Fibroblast of upper back skin (primary cell): ENCODE results near the gene HOMER3.
"Not testable (repeated sequence)": the region's sequence is repeated elsewhere in the genome, so short reads cannot be mapped to it uniquely, and the experiment has no call there.

Experiments used
- DNase-seq: peaks from one replicate; pipeline ENCODE4 v3.0.0-alpha.2; 2013

HOMER3 gene

GRCh38 chr19:18952364-18953003, 11.5 kb upstream of the HOMER3 start:
- not testable (repeated sequence) for DNase-seq

- no peak for DNase-seq
Measured at GRCh38 chr19:18951721-18952281, 10.8 kb upstream of the HOMER3 start.

- DNase-seq = no peak
Measured at GRCh38 chr19:18949858-18950257, 8.8 kb upstream of the HOMER3 start.

GRCh38 chr19:18948976-18949356, 7.9 kb upstream of the HOMER3 start:
- DNase-seq = no peak

DNA sequence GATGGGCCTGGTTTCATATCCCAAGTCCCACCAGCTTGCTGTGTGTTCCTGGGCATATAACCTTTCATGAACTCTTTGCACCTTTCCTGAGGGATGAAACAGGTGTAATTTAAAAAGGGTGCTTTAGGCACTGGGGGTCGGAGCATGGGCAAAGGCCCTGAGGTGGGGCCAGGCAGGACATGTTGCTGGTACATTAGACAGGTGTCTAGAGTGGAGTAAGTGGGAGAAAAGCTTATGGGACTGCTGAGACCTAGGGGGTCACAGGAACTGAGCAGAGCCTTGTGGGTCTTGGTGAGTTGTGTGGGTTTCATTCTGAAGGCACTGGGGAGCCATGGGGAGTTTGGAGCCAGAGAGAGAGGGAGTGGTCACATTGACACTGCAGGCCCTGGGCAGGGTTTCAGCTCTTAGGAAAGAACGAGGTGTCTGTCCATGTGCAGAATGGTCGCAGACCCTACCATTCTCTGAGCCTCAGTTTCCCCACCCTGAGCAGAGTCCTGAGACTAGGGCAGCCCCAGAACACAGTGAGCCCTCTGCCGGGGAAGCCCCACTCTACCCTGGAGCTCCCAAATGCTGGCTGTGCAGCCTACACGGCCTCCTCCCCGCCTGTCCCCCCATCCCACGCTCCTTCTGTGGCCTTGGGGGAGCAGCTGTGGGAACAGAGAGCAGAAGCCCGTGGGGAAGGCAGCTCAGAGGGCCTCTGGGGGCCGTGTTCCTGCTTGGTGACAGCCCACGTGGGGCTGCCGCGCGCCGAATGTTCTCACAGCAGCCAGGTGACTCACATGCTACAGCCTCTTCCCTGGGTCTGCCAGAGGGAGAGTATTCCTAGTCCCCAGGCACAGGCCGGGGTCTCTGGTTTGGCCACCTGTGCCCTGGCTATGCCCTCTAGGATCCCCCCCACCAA, 7.3 kb upstream of the HOMER3 start:
- DNase-seq = no peak

- DNase-seq = no peak
Measured at GRCh38 chr19:18946918-18947317, 5.9 kb upstream of the HOMER3 start.

GRCh38 chr19:18946335-18946734, 5.3 kb upstream of the HOMER3 start:
- DNase-seq = no peak

GRCh38 chr19:18945297-18945696, 4.3 kb upstream of the HOMER3 start:
- no peak for DNase-seq

- DNase-seq = no peak
Measured at GRCh38 chr19:18943465-18943864, 2.4 kb upstream of the HOMER3 start.

DNA sequence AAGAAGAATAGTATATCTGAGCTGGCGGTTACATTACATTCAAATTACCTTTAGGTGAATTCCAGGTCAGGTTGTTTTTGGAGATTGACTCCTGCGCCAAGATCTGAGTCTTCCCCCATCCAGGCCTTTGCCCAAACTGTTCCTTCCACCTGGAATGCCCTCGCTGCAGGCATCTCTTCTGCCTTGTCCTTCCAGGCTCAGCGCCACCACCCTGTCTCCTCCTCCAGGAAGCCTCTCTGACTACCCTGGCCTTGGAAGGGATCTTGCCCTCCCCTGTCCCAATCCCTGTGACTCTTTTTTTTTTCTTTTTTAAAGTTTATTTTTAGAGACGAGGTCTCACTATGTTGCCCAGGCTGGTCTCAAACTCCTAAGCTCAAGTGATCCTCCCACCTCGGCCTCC, 1.7 kb upstream of the HOMER3 start:
- no peak for DNase-seq

DNA sequence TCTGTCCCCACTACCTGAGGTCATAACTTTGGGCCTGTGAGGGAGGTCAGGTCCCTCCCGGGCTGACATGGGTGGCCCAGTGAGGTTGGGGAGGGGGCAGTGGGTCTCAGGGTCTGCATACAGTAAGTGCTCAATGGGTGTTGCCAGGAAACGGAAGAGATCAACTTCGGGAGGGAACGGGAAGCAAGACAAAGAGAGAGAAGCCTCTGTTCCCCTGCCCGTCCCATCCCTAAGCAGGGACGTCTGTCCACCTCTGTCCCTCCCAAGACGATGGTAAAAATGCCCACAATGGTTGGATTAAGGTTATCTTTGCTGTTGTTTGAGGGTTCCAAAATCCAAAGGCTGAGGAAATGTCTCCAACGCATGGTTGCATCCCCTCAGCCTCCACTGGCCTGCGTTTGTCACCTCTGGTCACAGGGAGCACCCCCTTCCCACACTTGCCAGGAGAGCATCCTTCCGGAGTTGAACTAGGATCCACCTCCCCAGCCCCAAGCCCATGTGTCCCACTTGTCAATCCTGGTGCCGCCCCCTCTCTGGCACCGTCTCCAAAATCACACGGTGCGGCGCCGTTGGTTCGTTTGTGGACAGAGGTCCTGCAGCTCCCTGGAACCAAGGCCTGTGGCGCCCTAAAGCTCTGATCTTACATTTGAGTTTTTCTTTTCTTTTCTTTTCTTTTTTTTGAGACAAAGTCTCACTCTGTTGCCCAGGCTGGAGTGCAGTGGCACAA, 774 bp upstream of the HOMER3 start:
- DNase-seq = no peak

GRCh38 chr19:18939922-18940768, 872 bp downstream of the HOMER3 start:
- DNase-seq = peak; percentile 49

DNA sequence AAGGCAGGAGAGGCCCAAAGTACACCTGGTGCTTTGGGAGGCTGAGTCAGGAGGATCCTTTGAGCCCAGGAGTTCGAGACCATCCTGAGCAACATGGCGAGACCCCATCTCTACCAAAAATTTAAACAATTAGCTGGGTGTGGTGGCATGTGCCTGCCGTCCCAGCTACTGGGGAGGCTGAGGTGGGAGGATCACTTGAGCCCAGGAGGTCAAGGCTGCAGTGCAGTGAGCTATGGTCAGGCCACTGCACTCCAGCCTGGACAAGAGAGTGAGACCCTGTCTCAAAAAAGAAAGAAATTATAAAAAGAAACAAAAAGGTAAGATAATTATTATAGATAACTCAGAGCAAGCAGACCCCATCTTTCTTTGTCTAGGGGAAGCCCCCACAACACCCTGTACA, 1.9 kb downstream of the HOMER3 start:
- no peak for DNase-seq

DNA sequence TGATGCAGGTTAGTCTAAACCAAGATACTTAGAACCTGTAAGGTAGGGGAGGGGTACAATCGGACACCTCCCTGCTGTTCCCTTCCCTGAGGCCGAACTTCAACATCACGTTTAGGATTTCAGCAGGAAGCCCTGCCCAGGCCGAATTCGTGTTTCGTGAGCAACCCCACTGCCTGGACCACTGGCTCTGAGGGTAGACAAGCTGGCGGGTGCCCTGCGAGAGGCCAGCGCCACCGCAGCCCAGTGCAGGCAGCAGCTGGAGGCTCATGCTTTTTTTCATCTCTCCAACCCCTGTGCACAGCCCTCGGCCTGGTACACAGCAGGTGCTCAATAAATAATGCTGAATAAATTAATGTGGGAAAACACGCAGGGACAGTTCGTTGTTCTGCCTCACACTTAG, 7.7 kb downstream of the HOMER3 start:
- no peak for DNase-seq

DNA sequence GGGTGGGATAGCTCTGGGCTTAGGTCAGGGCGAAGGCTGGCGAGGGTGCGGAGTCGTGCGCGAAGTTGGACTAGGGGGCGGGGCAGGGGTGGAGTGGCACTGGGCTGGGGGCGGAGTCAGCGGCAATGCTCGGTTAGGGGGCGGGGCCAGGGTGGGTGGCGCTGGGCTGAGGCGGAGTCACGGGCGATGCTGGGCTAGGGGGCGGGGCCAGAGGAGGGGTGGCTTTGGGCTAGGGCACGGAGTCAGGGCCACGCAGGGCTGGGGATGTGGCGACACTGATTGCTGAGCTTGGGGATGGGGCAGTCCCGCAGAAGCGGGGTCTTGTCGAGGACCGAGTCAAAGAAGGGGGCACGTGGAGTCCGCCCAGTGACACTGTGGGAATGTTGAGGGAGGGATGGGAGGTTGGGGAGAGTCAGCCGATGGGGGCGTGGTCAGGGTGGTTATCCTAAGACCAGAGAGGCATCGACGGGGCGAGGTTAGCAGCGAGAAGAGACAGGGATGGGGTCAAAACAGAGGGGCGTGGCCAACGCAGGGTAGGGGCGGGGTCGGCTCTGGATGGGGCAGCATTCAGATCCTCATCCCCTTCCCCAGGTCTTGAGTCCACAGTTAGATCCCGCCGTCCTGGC, 8.7 kb downstream of the HOMER3 start:
- peak; percentile 29 for DNase-seq

- DNase-seq = no peak
Measured at GRCh38 chr19:18931316-18932162, 9.5 kb downstream of the HOMER3 start.

DNA sequence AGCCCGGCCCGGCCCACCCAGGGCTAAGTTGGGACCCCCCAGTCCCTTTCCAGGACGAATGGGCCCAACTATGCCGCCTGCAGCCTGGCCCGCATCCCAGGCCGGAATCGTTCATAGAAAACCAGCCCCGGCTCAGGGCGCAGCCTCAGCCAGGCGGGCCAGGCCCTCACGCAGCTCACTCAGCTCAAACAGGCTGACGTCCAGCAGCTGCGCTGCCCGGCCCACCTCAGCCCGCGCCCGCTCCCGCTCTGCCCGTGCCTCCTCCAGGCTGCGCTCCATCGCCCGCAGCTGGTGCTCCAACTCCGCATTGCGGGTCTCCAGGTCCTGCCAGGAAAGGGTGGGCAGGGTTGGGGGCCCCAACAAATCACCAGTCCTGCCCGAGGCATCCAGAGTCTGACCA, 11.7 kb downstream of the HOMER3 start:
- no peak for DNase-seq

GRCh38 chr19:18928018-18928805, 12.8 kb downstream of the HOMER3 start:
- DNase-seq = no peak

DNA sequence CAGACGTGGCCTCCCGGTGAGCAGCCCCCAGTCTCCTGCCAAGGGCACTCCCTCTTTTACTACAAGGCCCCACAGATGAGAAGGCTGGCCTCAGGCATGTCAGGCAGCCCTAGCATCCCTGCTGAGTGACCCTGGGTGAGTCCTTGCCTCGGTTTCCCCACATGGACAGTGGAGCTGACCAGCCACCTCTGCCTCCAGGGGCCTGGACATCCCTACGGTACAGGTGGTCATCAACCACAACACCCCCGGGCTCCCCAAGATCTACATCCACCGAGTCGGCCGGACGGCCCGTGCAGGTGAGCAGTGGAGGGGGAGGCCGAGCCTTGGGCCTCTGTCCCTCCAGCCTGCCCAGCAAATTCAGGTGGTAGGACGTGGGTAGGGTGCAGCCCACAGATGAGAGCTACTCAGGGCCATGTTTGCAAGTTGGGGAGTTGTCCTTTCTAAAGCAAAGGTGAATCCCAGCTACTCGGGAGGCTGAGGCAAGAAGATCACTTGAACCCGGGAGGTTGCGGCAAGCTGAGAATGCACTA, 16.3 kb downstream of the HOMER3 start:
- DNase-seq = no peak
